ENCODE results near the gene LCOR.

LCOR gene

GRCh38 chr10:96947036-96947435 is 114.9 kb downstream of the LCOR start:
- DNase-seq, result no peak

- no peak for DNase-seq
These were observed 117.1 kb downstream of the LCOR start for GRCh38 chr10:96949039-96949683.

- DNase-seq, result no peak
These were observed 119.9 kb downstream of the LCOR start for GRCh38 chr10:96951954-96952353.

- DNase-seq, result no peak
These were observed 123.7 kb downstream of the LCOR start for GRCh38 chr10:96955794-96956193.

- no peak for DNase-seq
These were observed 126.0 kb downstream of the LCOR start for GRCh38 chr10:96958071-96958470.

GRCh38 chr10:96959733-96960132 is 127.6 kb downstream of the LCOR start:
- no peak for DNase-seq

GRCh38 chr10:96960872-96961271 is 128.8 kb downstream of the LCOR start:
- DNase-seq, result no peak

- no peak for DNase-seq
These were observed 132.0 kb downstream of the LCOR start for GRCh38 chr10:96964131-96964530.

- DNase-seq, result no peak
These were observed 135.7 kb downstream of the LCOR start for GRCh38 chr10:96967847-96968246.

- no peak for DNase-seq
These were observed 136.8 kb downstream of the LCOR start for GRCh38 chr10:96968682-96969423.

GRCh38 chr10:96971324-96971723 is 139.2 kb downstream of the LCOR start:
- no peak for DNase-seq

- no peak for DNase-seq
These were observed 140.2 kb downstream of the LCOR start for GRCh38 chr10:96972264-96972663.

- no peak for DNase-seq
These were observed 142.0 kb downstream of the LCOR start for GRCh38 chr10:96973809-96974747.

GRCh38 chr10:96975136-96975535 is 143.0 kb downstream of the LCOR start:
- no peak for DNase-seq

- DNase-seq, result no peak
These were observed 146.6 kb downstream of the LCOR start for GRCh38 chr10:96978621-96979154.

GRCh38 chr10:96982149-96982930 is 150.2 kb downstream of the LCOR start:
- DNase-seq, result no peak

- no peak for DNase-seq
These were observed 152.5 kb downstream of the LCOR start for GRCh38 chr10:96984541-96985131.

GRCh38 chr10:96986200-96986856 is 154.2 kb downstream of the LCOR start:
- no peak for DNase-seq

GRCh38 chr10:96987141-96987841 is 155.2 kb downstream of the LCOR start:
- DNase-seq, result no peak

- no peak for DNase-seq
These were observed 155.7 kb downstream of the LCOR start for GRCh38 chr10:96987842-96988175.

GRCh38 chr10:96988426-96988825 is 156.3 kb downstream of the LCOR start:
- no peak for DNase-seq
